ENCODE data around the gene FCN1. TPM values are rescaled to one million over a fixed set of nuclear protein-coding genes. Genes with fewer than 3 reads are reported as not detected.

FCN1 gene
- total RNA-seq, 1 experiment from 2014 or later = not detected

GRCh38 chr9:134891713-134892112, 26.0 kb downstream of the FCN1 start:
- no peak overlapping the region for H3K9ac ChIP-seq (ENCODE audit: low read length)
- H3K9me2 ChIP-seq (replicated peaks; ENCODE audit: insufficient read depth, low read length) = no peaks in the 10 kb centered on the region
- no peak overlapping the region for H3K4me3 ChIP-seq (ENCODE audit: low read length)
- H2AFZ ChIP-seq (ENCODE audit: low read length) = no peak overlapping the region
- no peak overlapping the region for H3K4me2 ChIP-seq (ENCODE audit: low read depth, low read length, poor library complexity, severe bottlenecking)
- H3K9me3 ChIP-seq (ENCODE audit: low read length) = no peaks in the 10 kb centered on the region
- no peaks in the 10 kb centered on the region for H3K4me1 ChIP-seq (ENCODE audit: low read length)
- DNase-seq = no peak
- H3K27ac ChIP-seq (ENCODE audit: low read length) = no peak overlapping the region
- H3K27me3 ChIP-seq (ENCODE audit: low read length) = no peaks in the 10 kb centered on the region
- no peaks in the 10 kb centered on the region for H3K36me3 ChIP-seq (ENCODE audit: insufficient read depth, low read length)
- H4K20me1 ChIP-seq (ENCODE audit: insufficient read depth, low read depth, low read length) = no peaks in the 10 kb centered on the region
- no peaks in the 10 kb centered on the region for H3K79me2 ChIP-seq (ENCODE audit: low read length)

- Histone ChIP-seq H3K4me1 (ENCODE audit: low read length) (no peaks in the 10 kb centered on the region), H3K4me2 (ENCODE audit: low read depth, low read length, poor library complexity, severe bottlenecking) (no peak overlapping the region), H3K4me3 (ENCODE audit: low read length) (no peak overlapping the region), H3K27me3 (ENCODE audit: low read length) (no peaks in the 10 kb centered on the region), H3K9me2 (replicated peaks; ENCODE audit: insufficient read depth, low read length) (no peaks in the 10 kb centered on the region), H3K9me3 (ENCODE audit: low read length) (no peaks in the 10 kb centered on the region), H2AFZ (ENCODE audit: low read length) (no peak overlapping the region), H3K27ac (ENCODE audit: low read length) (no peak overlapping the region), H3K9ac (ENCODE audit: low read length) (no peak overlapping the region), H3K36me3 (ENCODE audit: insufficient read depth, low read length) (no peaks in the 10 kb centered on the region), H4K20me1 (ENCODE audit: insufficient read depth, low read depth, low read length) (no peaks in the 10 kb centered on the region), H3K79me2 (ENCODE audit: low read length) (no peaks in the 10 kb centered on the region)
- no peak for DNase-seq
Measured at GRCh38 chr9:134891053-134891452, 26.7 kb downstream of the FCN1 start.

GRCh38 chr9:134890155-134890495, 27.6 kb downstream of the FCN1 start:
- no peak for DNase-seq
- no peaks in the 10 kb centered on the region for H3K27me3 ChIP-seq (ENCODE audit: low read length)
- H3K4me1 ChIP-seq (ENCODE audit: low read length) = no peaks in the 10 kb centered on the region
- no peak overlapping the region for H3K9ac ChIP-seq (ENCODE audit: low read length)
- H3K79me2 ChIP-seq (ENCODE audit: low read length) = no peaks in the 10 kb centered on the region
- H3K36me3 ChIP-seq (ENCODE audit: insufficient read depth, low read length) = no peaks in the 10 kb centered on the region
- no peaks in the 10 kb centered on the region for H3K9me2 ChIP-seq (replicated peaks; ENCODE audit: insufficient read depth, low read length)
- H2AFZ ChIP-seq (ENCODE audit: low read length) = no peak overlapping the region
- no peak overlapping the region for H3K4me2 ChIP-seq (ENCODE audit: low read depth, low read length, poor library complexity, severe bottlenecking)
- no peak overlapping the region for H3K27ac ChIP-seq (ENCODE audit: low read length)
- H4K20me1 ChIP-seq (ENCODE audit: insufficient read depth, low read depth, low read length) = no peaks in the 10 kb centered on the region
- H3K9me3 ChIP-seq (ENCODE audit: low read length) = no peaks in the 10 kb centered on the region
- no peak overlapping the region for H3K4me3 ChIP-seq (ENCODE audit: low read length)

- no peaks in the 10 kb centered on the region for H3K79me2 ChIP-seq (ENCODE audit: low read length)
- H4K20me1 ChIP-seq (ENCODE audit: insufficient read depth, low read depth, low read length) = no peaks in the 10 kb centered on the region
- no peaks in the 10 kb centered on the region for H3K9me3 ChIP-seq (ENCODE audit: low read length)
- no peak for DNase-seq
- no peak overlapping the region for H2AFZ ChIP-seq (ENCODE audit: low read length)
- no peaks in the 10 kb centered on the region for H3K27me3 ChIP-seq (ENCODE audit: low read length)
- H3K9ac ChIP-seq (ENCODE audit: low read length) = no peak overlapping the region
- H3K27ac ChIP-seq (ENCODE audit: low read length) = no peak overlapping the region
- H3K4me2 ChIP-seq (ENCODE audit: low read depth, low read length, poor library complexity, severe bottlenecking) = no peak overlapping the region
- no peaks in the 10 kb centered on the region for H3K4me1 ChIP-seq (ENCODE audit: low read length)
- H3K36me3 ChIP-seq (ENCODE audit: insufficient read depth, low read length) = no peaks in the 10 kb centered on the region
- no peaks in the 10 kb centered on the region for H3K9me2 ChIP-seq (replicated peaks; ENCODE audit: insufficient read depth, low read length)
- no peak overlapping the region for H3K4me3 ChIP-seq (ENCODE audit: low read length)
Measured at GRCh38 chr9:134889386-134890154, 28.1 kb downstream of the FCN1 start.

GRCh38 chr9:134888603-134889190, 29.0 kb downstream of the FCN1 start:
- Histone ChIP-seq H2AFZ (ENCODE audit: low read length) (no peak overlapping the region), H3K9me2 (replicated peaks; ENCODE audit: insufficient read depth, low read length) (no peaks in the 10 kb centered on the region), H3K9ac (ENCODE audit: low read length) (no peak overlapping the region), H3K4me1 (ENCODE audit: low read length) (no peaks in the 10 kb centered on the region), H3K36me3 (ENCODE audit: insufficient read depth, low read length) (no peaks in the 10 kb centered on the region), H3K9me3 (ENCODE audit: low read length) (no peaks in the 10 kb centered on the region), H3K27ac (ENCODE audit: low read length) (no peak overlapping the region), H3K4me3 (ENCODE audit: low read length) (no peak overlapping the region), H3K79me2 (ENCODE audit: low read length) (no peaks in the 10 kb centered on the region), H3K4me2 (ENCODE audit: low read depth, low read length, poor library complexity, severe bottlenecking) (no peak overlapping the region), H3K27me3 (ENCODE audit: low read length) (no peaks in the 10 kb centered on the region), H4K20me1 (ENCODE audit: insufficient read depth, low read depth, low read length) (no peaks in the 10 kb centered on the region)
- DNase-seq = no peak

GRCh38 chr9:134887686-134888602, 29.8 kb downstream of the FCN1 start:
- no peak for DNase-seq
- Histone ChIP-seq H3K9me2 (replicated peaks; ENCODE audit: insufficient read depth, low read length) (no peaks in the 10 kb centered on the region), H3K4me2 (ENCODE audit: low read depth, low read length, poor library complexity, severe bottlenecking) (no peak overlapping the region), H3K27me3 (ENCODE audit: low read length) (no peaks in the 10 kb centered on the region), H3K79me2 (ENCODE audit: low read length) (no peaks in the 10 kb centered on the region), H3K27ac (ENCODE audit: low read length) (no peak overlapping the region), H3K36me3 (ENCODE audit: insufficient read depth, low read length) (no peaks in the 10 kb centered on the region), H3K4me3 (ENCODE audit: low read length) (no peak overlapping the region), H4K20me1 (ENCODE audit: insufficient read depth, low read depth, low read length) (no peaks in the 10 kb centered on the region), H2AFZ (ENCODE audit: low read length) (no peak overlapping the region), H3K4me1 (ENCODE audit: low read length) (no peaks in the 10 kb centered on the region), H3K9me3 (ENCODE audit: low read length) (no peaks in the 10 kb centered on the region), H3K9ac (ENCODE audit: low read length) (no peak overlapping the region)

GRCh38 chr9:134887219-134887618, 30.5 kb downstream of the FCN1 start:
- no peak overlapping the region for H2AFZ ChIP-seq (ENCODE audit: low read length)
- no peaks in the 10 kb centered on the region for H3K9me3 ChIP-seq (ENCODE audit: low read length)
- no peaks in the 10 kb centered on the region for H4K20me1 ChIP-seq (ENCODE audit: insufficient read depth, low read depth, low read length)
- no peak for DNase-seq
- no peaks in the 10 kb centered on the region for H3K36me3 ChIP-seq (ENCODE audit: insufficient read depth, low read length)
- H3K9me2 ChIP-seq (replicated peaks; ENCODE audit: insufficient read depth, low read length) = no peaks in the 10 kb centered on the region
- H3K27me3 ChIP-seq (ENCODE audit: low read length) = no peaks in the 10 kb centered on the region
- no peaks in the 10 kb centered on the region for H3K4me1 ChIP-seq (ENCODE audit: low read length)
- no peak overlapping the region for H3K4me2 ChIP-seq (ENCODE audit: low read depth, low read length, poor library complexity, severe bottlenecking)
- H3K9ac ChIP-seq (ENCODE audit: low read length) = no peak overlapping the region
- no peak overlapping the region for H3K4me3 ChIP-seq (ENCODE audit: low read length)
- no peaks in the 10 kb centered on the region for H3K79me2 ChIP-seq (ENCODE audit: low read length)
- H3K27ac ChIP-seq (ENCODE audit: low read length) = no peak overlapping the region

- Histone ChIP-seq H3K4me1 (ENCODE audit: low read length) (no peaks in the 10 kb centered on the region), H3K4me3 (ENCODE audit: low read length) (no peak overlapping the region), H3K27me3 (ENCODE audit: low read length) (no peaks in the 10 kb centered on the region), H2AFZ (ENCODE audit: low read length) (no peak overlapping the region), H4K20me1 (ENCODE audit: insufficient read depth, low read depth, low read length) (no peaks in the 10 kb centered on the region), H3K9me2 (replicated peaks; ENCODE audit: insufficient read depth, low read length) (no peaks in the 10 kb centered on the region), H3K9me3 (ENCODE audit: low read length) (no peaks in the 10 kb centered on the region), H3K27ac (ENCODE audit: low read length) (no peak overlapping the region), H3K9ac (ENCODE audit: low read length) (no peak overlapping the region), H3K36me3 (ENCODE audit: insufficient read depth, low read length) (no peaks in the 10 kb centered on the region), H3K79me2 (ENCODE audit: low read length) (no peaks in the 10 kb centered on the region), H3K4me2 (ENCODE audit: low read depth, low read length, poor library complexity, severe bottlenecking) (no peak overlapping the region)
- DNase-seq = no peak
Measured at GRCh38 chr9:134886413-134886913, 31.2 kb downstream of the FCN1 start.

Measured in Karpas-422 (cell line).